Calu3 (cell line): Measurements from ENCODE around the gene TFAP2A. TPM values are rescaled to one million over a fixed set of nuclear protein-coding genes. Genes with fewer than 3 reads are reported as not detected.

Source experiments
- BruUV-seq: library from RNA; stranded (reverse); fragments of 400-500 nt; replicated peaks from 2 replicates; lab custom pipeline; 2021; lab: Mats Ljungman, UMichigan
- CTCF ChIA-PET: fragments of 300-600 bp; sonication (Branson Sonifier 250); formaldehyde crosslinking; loops from one replicate; lab custom pipeline; 2022; ENCODE audit warnings: antibody characterized with exemption; lab: Charles Lee
- DNase-seq: peaks from one replicate; pipeline ENCODE4 v3.0.0; 2022
- H3K27ac Mint-ChIP-seq: one replicate; pipeline ENCODE4 v1.8.0; 2022; ENCODE audit warnings: mixed read lengths; ENCODE audit not compliant: unreplicated experiment
- H3K27me3 Mint-ChIP-seq: one replicate; pipeline ENCODE4 v1.8.0; 2022; ENCODE audit warnings: mixed read lengths; ENCODE audit not compliant: unreplicated experiment
- H3K36me3 Mint-ChIP-seq: one replicate; pipeline ENCODE4 v1.8.0; 2022; ENCODE audit warnings: mild to moderate bottlenecking, moderate library complexity, mixed read lengths; ENCODE audit not compliant: insufficient read depth, unreplicated experiment
- H3K4me1 Mint-ChIP-seq: one replicate; pipeline ENCODE4 v1.8.0; 2022; ENCODE audit warnings: mild to moderate bottlenecking, low read depth, mixed read lengths; ENCODE audit not compliant: unreplicated experiment
- H3K4me3 Mint-ChIP-seq: one replicate; pipeline ENCODE4 v1.8.0; 2022; ENCODE audit warnings: mild to moderate bottlenecking, low read depth, moderate library complexity, mixed read lengths; ENCODE audit not compliant: unreplicated experiment
- H3K9me3 Mint-ChIP-seq: one replicate; pipeline ENCODE4 v1.8.0; 2022; ENCODE audit warnings: low read depth, mixed read lengths; ENCODE audit not compliant: unreplicated experiment
- intact Hi-C: fragments of 100-400 bp; cut with micrococcal nuclease; formaldehyde crosslinking; loops from one replicate; pipeline ENCODE4 v1.10.0; 2022; ENCODE audit not compliant: unreplicated experiment
- microRNA-seq: library from miRNA; unstranded; fragments of <30 nt; microRNA quantifications from one replicate; pipeline ENCODE4 v1.2.0, GENCODE V29; 2022
- total RNA-seq: library from RNA; stranded (reverse); gene quantifications from 2 replicates; pipeline ENCODE4 v1.2.3, GENCODE V29; 2022
- TF ChIP-seq, protein P1 (sequence below): fragments of 200-600 bp; IDR thresholded peaks from one replicate; pipeline ENCODE4 v1.8.0; 2022; ENCODE audit warnings: antibody characterized with exemption; ENCODE audit not compliant: unreplicated experiment

TFAP2A gene
- total RNA-seq, 1 experiment from 2014 or later: 74.7 TPM

DNA sequence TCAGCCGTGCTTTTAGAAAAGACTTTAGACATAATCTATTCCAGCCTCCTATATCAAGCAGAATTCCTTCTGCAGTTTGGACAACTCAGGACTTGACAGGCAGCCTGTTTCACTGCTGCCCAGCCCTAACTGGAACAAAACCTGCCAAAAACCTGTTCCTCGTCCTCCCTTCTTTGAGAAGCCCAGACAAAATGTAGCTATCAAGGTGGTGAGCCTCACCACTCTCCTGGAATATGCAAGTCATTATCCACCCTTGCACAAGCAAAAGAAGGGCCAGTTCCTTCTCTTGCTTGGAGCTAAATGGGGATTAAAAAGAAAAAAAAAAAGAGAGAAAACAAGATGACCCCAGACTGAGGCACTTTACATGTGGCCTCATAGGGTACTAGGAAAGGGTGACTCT, 64.2 kb downstream of the TFAP2A start:
- CTCF ChIA-PET: no interaction called here
- H3K4me3 Mint-ChIP-seq: no peak overlapping the region
- no TSS peak for BruUV-seq
- DNase-seq: no peak
- H3K27ac Mint-ChIP-seq: no peak overlapping the region
- H3K9me3 Mint-ChIP-seq: no peaks in the 10 kb centered on the region
- H3K4me1 Mint-ChIP-seq: peaks cover 9% of the 10 kb centered on the region
- intact Hi-C loops: no loop called here
- no peaks in the 10 kb centered on the region for H3K27me3 Mint-ChIP-seq
- TF ChIP-seq, protein P1, sequence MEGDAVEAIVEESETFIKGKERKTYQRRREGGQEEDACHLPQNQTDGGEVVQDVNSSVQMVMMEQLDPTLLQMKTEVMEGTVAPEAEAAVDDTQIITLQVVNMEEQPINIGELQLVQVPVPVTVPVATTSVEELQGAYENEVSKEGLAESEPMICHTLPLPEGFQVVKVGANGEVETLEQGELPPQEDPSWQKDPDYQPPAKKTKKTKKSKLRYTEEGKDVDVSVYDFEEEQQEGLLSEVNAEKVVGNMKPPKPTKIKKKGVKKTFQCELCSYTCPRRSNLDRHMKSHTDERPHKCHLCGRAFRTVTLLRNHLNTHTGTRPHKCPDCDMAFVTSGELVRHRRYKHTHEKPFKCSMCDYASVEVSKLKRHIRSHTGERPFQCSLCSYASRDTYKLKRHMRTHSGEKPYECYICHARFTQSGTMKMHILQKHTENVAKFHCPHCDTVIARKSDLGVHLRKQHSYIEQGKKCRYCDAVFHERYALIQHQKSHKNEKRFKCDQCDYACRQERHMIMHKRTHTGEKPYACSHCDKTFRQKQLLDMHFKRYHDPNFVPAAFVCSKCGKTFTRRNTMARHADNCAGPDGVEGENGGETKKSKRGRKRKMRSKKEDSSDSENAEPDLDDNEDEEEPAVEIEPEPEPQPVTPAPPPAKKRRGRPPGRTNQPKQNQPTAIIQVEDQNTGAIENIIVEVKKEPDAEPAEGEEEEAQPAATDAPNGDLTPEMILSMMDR: no peak
- H3K36me3 Mint-ChIP-seq: peaks cover 6% of the 10 kb centered on the region

DNA sequence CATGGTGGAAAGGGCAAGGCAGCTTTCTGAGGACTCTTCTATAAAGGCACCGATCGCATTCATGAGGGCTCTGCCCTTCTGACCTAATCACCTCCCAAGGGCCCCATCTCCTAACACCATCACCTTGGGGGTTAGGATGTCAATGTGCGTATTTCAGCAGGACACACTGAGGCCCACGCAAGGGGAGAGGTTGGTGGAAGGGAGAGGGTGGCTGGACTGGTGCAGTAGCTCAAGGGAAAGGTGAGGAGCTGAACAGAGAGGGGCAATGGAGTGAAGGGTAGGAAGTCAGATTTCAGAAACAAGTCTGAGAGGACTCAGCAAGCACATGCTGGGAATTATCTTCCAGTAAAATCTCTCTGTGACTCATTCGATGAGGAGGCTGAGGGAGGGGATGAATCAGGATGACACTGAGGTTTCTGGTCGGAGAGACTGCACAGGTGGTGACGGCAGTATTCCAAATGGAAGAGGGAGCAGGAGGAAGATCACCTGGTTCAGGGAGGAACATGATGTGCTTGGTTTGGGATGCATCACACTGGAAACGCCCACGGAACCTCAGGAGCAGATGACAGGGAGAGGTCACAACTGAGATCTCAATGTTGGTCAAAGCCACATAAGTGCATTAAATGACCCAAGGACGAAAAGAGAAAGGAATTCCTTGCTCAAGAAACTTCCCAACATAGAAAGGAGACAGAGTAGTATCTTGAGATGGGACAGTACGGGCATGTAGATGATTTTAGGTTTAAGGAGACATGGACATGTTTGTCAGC, 67.1 kb downstream of the TFAP2A start:
- no peak overlapping the region for H3K4me3 Mint-ChIP-seq
- H3K27me3 Mint-ChIP-seq: no peaks in the 10 kb centered on the region
- CTCF ChIA-PET: interaction anchor here (1.1 kb wide), 1 partner anchor 67 kb away, joined by 5 read pairs; the partner anchor contains the start of gene TFAP2A
- H3K27ac Mint-ChIP-seq: no peak overlapping the region
- BruUV-seq: no TSS peak
- no peak for DNase-seq
- no peaks in the 10 kb centered on the region for H3K9me3 Mint-ChIP-seq
- intact Hi-C loops: no loop called here
- H3K4me1 Mint-ChIP-seq: no peaks in the 10 kb centered on the region
- TF ChIP-seq, protein P1: no peak
- no peaks in the 10 kb centered on the region for H3K36me3 Mint-ChIP-seq

Small RNA genes lying within 50 kb of the gene (microRNA-seq; reads per million reads assigned to microRNA genes)
- not detected for gene MIR5689

Other genes with a start within 250 kb of the TFAP2A start
- gene GCNT2, start 106.3 kb upstream of the TFAP2A start, total RNA-seq: 14.3 and 18.0 TPM in 2 replicates